ENCODE data around the gene PGAM2. TPM values are rescaled to one million over a fixed set of nuclear protein-coding genes. Genes with fewer than 3 reads are reported as not detected.
A peak's percentile ranks its signal among the peaks of the same experiment; 100 is the strongest.
"Not testable (repeated sequence)": the region's sequence is repeated elsewhere in the genome, so short reads cannot be mapped to it uniquely, and the experiment has no call there.

Gene PGAM2
- total and polyA plus RNA-seq, 12 donors, result 0.76 to 30.1 (median 6.7) TPM

DNA sequence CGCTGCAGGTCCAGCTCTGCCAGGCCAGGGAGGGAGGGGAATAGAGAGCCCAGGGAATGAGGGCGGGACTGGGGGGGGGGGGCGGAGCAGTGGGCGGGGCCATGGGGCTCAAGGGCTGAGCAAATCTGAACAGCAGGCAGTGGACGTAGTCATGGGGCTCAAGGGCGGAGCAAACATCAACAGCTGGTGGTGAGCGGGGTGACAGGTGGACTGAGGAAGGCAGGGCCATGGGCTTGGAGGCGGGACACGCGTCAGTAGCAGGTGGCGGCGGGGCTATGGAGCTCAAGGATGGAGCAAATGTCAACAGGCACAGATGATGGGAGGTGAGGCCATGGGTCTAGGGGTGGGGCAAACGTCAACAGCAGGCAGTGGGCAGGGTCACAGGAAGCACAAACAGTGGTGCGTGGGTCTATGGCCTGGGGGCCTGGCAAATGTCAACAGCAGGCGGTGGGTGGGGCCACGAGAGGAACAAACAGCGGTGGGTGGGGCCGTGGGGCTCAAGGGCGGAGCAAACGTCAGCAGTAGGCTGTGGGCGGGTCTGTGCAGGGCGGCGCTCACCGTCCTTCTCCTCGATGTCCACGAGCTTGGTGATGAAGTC lies 26.3 kb downstream of the PGAM2 start:
- peak overlapping the region in 1 of 4 donors; percentile 22 for H3K4me3 ChIP-seq
- H3K27ac ChIP-seq, result peak overlapping the region in 4 of 5 donors; percentile 56 to 89 (median 65)
- H3K27me3 ChIP-seq; H3K36me3 ChIP-seq (replicated peaks in 1 of 2); H3K9me3 ChIP-seq (replicated peaks in 1 of 3); intact Hi-C loops (cut with DNase I): not testable (repeated sequence)
- peaks cover 7 to 12% of the 10 kb centered on the region in 2 donors for H3K4me1 ChIP-seq (replicated peaks in 1 of 2)
- TF ChIP-seq POLR2A (IDR thresholded peaks at IDR 0.05), result peak in 1 of 2 donors; percentile 25
- peak; percentile 95 to 99 (median 97) for DNase-seq
- WGBS, 4 donors, result 0 to 8% (median 5%) methylated on average over 13 to 19 of the region's 26 CpGs; no CpG with 5 or more reads in 1 of the 4 donors

- 51 to 64% methylated on average over 5 to 6 of the region's 12 CpGs; no CpG with 5 or more reads in 2 of the 4 donors for WGBS, 4 donors
- peak in 2 of 7 donors; percentile 7 to 52 for DNase-seq
- H3K4me1 ChIP-seq (replicated peaks in 1 of 2); H3K36me3 ChIP-seq (replicated peaks in 1 of 2); intact Hi-C loops (cut with DNase I); H3K27ac ChIP-seq; H3K27me3 ChIP-seq; H3K4me3 ChIP-seq; H3K9me3 ChIP-seq (replicated peaks in 1 of 3): not testable (repeated sequence)
Measured at GRCh38 chr7:44038553-44038952, 26.8 kb downstream of the PGAM2 start.

DNA sequence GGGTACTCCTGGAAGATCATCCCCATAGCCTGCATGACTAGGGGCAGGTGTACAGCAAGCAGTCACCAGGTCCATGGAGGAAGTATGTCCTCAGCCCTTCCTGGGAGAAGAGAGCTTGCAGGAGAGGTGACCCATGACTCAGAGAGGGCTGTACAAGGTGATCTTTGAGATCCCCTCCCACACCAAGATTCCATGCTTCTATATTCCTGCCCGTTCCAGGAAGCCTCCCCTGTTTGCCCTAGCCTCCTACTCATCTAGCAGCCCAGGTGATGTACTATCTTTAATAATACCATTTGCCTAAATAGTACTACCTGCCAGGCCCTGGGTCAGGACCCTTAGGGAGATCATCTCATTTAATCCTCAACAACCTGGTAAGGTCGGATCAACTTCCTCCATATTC lies 27.4 kb downstream of the PGAM2 start:
- intact Hi-C loops (cut with DNase I); H3K36me3 ChIP-seq (replicated peaks in 1 of 2); H3K27me3 ChIP-seq; H3K27ac ChIP-seq; H3K9me3 ChIP-seq (replicated peaks in 1 of 3); H3K4me3 ChIP-seq; H3K4me1 ChIP-seq (replicated peaks in 1 of 2): not testable (repeated sequence)
- WGBS, 4 donors, result 56 to 90% (median 80%) methylated on average over 1 to 2 of the region's 2 CpGs
- peak in 2 of 7 donors; percentile 9 to 41 for DNase-seq

DNA sequence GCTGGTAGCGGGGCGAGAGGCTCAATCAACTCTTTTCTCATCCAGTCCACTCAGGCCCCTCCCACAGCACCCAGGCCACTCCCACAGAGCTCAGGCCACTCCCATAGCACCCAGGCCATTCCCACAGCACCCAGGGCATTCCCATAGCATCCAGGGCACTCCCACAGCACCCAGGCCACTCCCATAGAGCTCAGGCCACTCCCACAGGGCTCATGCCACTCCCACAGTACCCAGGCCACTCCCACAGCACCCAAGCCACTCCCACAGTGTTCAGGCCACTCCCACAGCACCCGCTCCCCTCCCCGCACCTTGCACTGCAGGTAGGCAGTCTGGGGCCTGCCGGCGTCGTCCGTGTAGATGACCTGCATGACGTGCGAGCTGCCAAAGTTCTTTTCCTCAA lies 29.0 kb downstream of the PGAM2 start:
- H3K27ac ChIP-seq; H3K4me3 ChIP-seq; H3K4me1 ChIP-seq (replicated peaks in 1 of 2); H3K36me3 ChIP-seq (replicated peaks in 1 of 2); H3K9me3 ChIP-seq (replicated peaks in 1 of 3); intact Hi-C loops (cut with DNase I); H3K27me3 ChIP-seq: not testable (repeated sequence)
- DNase-seq, result peak in 3 of 7 donors; percentile 20 to 58 (median 30)
- WGBS, 4 donors, result 24 to 52% (median 46%) methylated on average over 6 to 10 of the region's 10 CpGs

DNA sequence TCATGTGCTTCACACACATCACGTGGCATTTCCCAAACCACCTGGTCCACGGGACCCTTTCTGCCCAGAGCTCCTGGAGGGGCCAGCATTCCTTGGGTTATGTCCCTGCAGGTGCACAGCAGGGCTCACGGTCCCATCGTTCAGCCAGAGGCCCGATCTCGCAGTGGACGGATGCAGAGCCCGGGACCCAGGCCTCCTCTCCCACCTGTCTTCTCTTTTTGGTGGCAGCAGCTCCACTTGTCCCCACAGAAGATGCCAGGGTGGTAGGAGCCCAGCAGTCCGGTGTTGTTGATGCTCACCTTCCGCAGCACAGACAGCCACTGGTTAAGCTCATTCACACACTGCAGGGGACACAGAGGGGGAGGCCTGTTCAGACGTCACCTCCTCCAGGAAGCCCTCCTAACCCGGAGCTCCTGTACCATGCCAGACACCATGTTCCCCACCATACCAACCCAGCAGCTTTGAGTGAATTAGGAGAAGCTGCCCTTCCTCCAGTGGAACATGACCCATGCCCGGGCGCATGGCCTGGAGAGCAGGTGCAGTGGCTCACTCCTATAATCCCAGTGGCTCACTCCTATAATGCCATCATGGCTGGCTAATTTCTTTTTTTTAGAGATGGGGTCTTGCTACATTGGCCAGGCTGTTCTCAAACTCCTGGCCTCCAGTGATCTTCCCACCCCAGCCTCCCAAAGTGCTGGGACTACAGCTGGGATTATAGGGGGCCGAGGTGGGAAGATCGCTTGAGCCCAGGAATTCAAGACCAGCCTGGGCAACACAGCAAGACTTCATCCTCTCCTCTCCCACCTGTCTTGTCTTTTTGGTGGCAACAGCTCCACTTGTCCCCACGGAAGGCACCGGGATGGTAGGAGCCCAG lies 31.2 kb downstream of the PGAM2 start:
- H3K4me3 ChIP-seq; H3K9me3 ChIP-seq (replicated peaks in 1 of 3); H3K36me3 ChIP-seq (replicated peaks in 1 of 2); H3K27me3 ChIP-seq; intact Hi-C loops (cut with DNase I); H3K4me1 ChIP-seq (replicated peaks in 1 of 2); H3K27ac ChIP-seq: not testable (repeated sequence)
- WGBS, 4 donors, result 85 to 97% (median 94%) methylated on average over 8 to 16 of the region's 18 CpGs
- DNase-seq, result peak in 1 of 7 donors; percentile 35

- peak in 1 of 7 donors; percentile 20 for DNase-seq
- 81 to 87% (median 86%) methylated on average over 4 to 6 of the region's 6 CpGs for WGBS, 4 donors
- H3K27me3 ChIP-seq; H3K4me3 ChIP-seq; H3K36me3 ChIP-seq (replicated peaks in 1 of 2); H3K4me1 ChIP-seq (replicated peaks in 1 of 2); H3K27ac ChIP-seq; intact Hi-C loops (cut with DNase I); H3K9me3 ChIP-seq (replicated peaks in 1 of 3): not testable (repeated sequence)
Measured at GRCh38 chr7:44032031-44032430, 33.3 kb downstream of the PGAM2 start.

- H3K27me3 ChIP-seq; H3K4me1 ChIP-seq (replicated peaks in 1 of 2); H3K36me3 ChIP-seq (replicated peaks in 1 of 2); H3K9me3 ChIP-seq (replicated peaks in 1 of 3); intact Hi-C loops (cut with DNase I); H3K4me3 ChIP-seq; H3K27ac ChIP-seq: not testable (repeated sequence)
- peak in 1 of 7 donors; percentile 14 for DNase-seq
- 88 to 96% (median 93%) methylated on average over 11 to 12 of the region's 13 CpGs for WGBS, 4 donors
Measured at GRCh38 chr7:44031319-44031718, 34.0 kb downstream of the PGAM2 start.

DNA sequence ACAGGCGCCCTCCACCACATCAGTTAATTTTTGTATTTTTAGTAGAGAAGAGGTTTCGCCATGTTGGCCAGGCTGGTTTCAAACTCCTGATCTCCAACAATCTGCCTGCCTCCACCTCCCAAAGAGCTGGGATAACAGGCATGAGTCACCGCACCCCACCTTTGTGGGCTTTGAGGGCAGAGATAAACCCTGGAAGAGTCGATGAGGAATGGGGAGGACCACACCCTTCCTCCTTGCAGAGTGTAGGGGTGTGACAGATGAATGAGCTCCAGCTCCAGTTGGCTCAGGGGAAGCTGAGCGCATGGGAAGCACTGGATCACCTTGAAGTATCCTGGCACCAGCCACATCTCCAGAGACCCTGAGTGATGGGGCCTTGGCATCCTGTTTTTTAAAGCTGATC lies 35.3 kb downstream of the PGAM2 start:
- DNase-seq; H3K4me3 ChIP-seq; H3K4me1 ChIP-seq (replicated peaks in 1 of 2); intact Hi-C loops (cut with DNase I); H3K27ac ChIP-seq; H3K9me3 ChIP-seq (replicated peaks in 1 of 3); H3K27me3 ChIP-seq; H3K36me3 ChIP-seq (replicated peaks in 1 of 2): not testable (repeated sequence)
- WGBS, 4 donors, result 50 to 100% (median 76%) methylated on average over 1 to 3 of the region's 5 CpGs

DNA sequence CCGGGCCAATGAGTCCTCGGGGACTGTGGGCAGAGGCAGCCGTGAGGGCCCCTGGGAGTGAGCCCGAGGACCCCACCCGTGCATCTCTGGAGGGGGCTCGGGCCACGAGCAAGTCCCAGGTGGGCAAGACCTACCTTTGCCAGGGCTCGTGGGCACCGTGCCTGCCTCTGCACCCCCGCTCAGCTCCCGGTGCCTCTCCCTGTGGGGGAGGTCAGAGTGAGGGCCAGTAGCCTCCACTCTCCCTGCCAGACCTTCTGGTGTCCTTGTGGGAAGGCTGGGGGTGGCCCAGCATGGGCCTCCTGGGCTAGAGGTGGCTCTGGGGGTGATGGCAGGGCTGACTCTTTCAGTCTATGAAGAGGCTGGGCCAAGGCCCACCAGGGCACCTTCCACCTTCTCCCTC lies 35.9 kb downstream of the PGAM2 start:
- intact Hi-C loops (cut with DNase I); DNase-seq; H3K27me3 ChIP-seq; H3K27ac ChIP-seq; H3K4me3 ChIP-seq; H3K4me1 ChIP-seq (replicated peaks in 1 of 2); H3K9me3 ChIP-seq (replicated peaks in 1 of 3); H3K36me3 ChIP-seq (replicated peaks in 1 of 2): not testable (repeated sequence)
- WGBS, 4 donors, result 64 to 82% methylated on average over 2 to 4 of the region's 11 CpGs; no CpG with 5 or more reads in 2 of the 4 donors

DNA sequence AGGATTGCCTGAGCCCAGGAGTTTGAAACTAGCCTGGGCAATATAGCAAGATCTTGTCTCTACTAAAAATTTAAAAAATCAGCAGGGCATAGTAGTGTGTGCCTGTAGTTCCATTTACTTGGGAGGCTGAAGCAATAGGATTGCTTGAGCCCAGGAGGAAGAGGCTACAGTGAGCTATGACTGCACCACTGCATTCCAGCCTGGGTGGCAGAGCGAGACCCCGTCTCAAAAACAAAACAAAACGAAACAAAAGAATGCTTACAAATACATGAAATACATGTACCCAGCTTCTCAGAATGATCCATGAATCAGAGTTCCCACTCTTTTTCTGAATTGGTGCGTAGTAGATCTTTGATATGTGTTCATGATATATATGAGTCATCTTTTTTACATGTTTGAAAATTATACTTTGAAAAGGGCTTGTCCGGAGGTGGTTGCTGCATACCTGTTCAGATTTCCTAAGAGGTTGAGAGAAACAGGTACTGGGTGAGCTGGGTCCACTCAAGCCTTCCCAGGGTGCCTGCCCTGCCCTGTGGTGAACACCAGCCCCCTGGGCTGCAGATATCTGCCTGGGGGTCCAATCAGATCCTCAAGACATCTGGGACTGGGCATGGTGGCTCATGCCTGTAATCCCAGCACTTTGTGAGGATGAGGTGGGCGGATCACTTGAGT lies 42.4 kb downstream of the PGAM2 start:
- H3K27ac ChIP-seq; DNase-seq; H3K36me3 ChIP-seq (replicated peaks in 1 of 2); H3K9me3 ChIP-seq (replicated peaks in 1 of 3); H3K27me3 ChIP-seq; H3K4me3 ChIP-seq; intact Hi-C loops (cut with DNase I): not testable (repeated sequence)
- WGBS, 4 donors, result 65 to 80% (median 75%) methylated on average over 5 to 6 of the region's 6 CpGs
- H3K4me1 ChIP-seq (replicated peaks in 1 of 2), result peaks cover 0 to 10% of the 10 kb centered on the region in 2 donors
